Measurements from ENCODE around the gene COL1A2. TPM values are rescaled to one million over a fixed set of nuclear protein-coding genes. Genes with fewer than 3 reads are reported as not detected.

COL1A2 gene
- total RNA-seq, 4 donors from 2014 or later = 109 to 374 (median 242) TPM

- no peak for TF ChIP-seq CTCF (IDR thresholded peaks at IDR 0.05; ENCODE audit: low read depth)
Measured at GRCh38 chr7:94409200-94409948, 14.7 kb downstream of the COL1A2 start.

- no peak for TF ChIP-seq CTCF (IDR thresholded peaks at IDR 0.05; ENCODE audit: low read depth)
Measured at GRCh38 chr7:94410413-94411187, 15.9 kb downstream of the COL1A2 start.

GRCh38 chr7:94411188-94411466, 16.4 kb downstream of the COL1A2 start:
- TF ChIP-seq CTCF (IDR thresholded peaks at IDR 0.05; ENCODE audit: low read depth) = no peak

GRCh38 chr7:94412762-94413322, 18.1 kb downstream of the COL1A2 start:
- TF ChIP-seq CTCF (IDR thresholded peaks at IDR 0.05; ENCODE audit: low read depth) = no peak

GRCh38 chr7:94414481-94414880, 19.8 kb downstream of the COL1A2 start:
- TF ChIP-seq CTCF (IDR thresholded peaks at IDR 0.05; ENCODE audit: low read depth) = no peak

- no peak for TF ChIP-seq CTCF (IDR thresholded peaks at IDR 0.05; ENCODE audit: low read depth)
Measured at GRCh38 chr7:94414980-94415379, 20.3 kb downstream of the COL1A2 start.

GRCh38 chr7:94417306-94417705, 22.6 kb downstream of the COL1A2 start:
- no peak for TF ChIP-seq CTCF (IDR thresholded peaks at IDR 0.05; ENCODE audit: low read depth)

All from subcutaneous adipose tissue (tissue), 4 donors.